Upper lobe of left lung (tissue), 6 donors: ENCODE results near the gene KCNQ4. TPM values are rescaled to one million over a fixed set of nuclear protein-coding genes. Genes with fewer than 3 reads are reported as not detected.
A peak's percentile ranks its signal among the peaks of the same experiment; 100 is the strongest.

Source experiments
- ATAC-seq, 2 donors: fragments of 200-7000 bp; cut with Tn5 transposase; one replicate each; pipeline ENCODE4 v1.9.1; 2022; ENCODE audit warnings: mild to moderate bottlenecking in 2 of 2, moderate library complexity in 2 of 2; ENCODE audit not compliant: low FRiP score in 2 of 2
- DNase-seq, 2 donors: peaks; one replicate each; pipeline ENCODE4 v3.0.0-alpha.2; 2019 to 2020
- H3K27ac ChIP-seq, 4 donors: fragments of 200-600 bp; sonication (generic); one replicate each; pipeline ENCODE4 v1.5.1; 2016 to 2019
- H3K27me3 ChIP-seq, 4 donors: fragments of 200-600 bp; sonication (generic); one replicate each; pipeline ENCODE4 v1.5.1; 2017 to 2019
- H3K36me3 ChIP-seq, 4 donors: fragments of 200-600 bp; sonication (generic); one replicate each; pipeline ENCODE4 v1.5.1; 2016 to 2019
- H3K4me1 ChIP-seq, 4 donors: fragments of 200-600 bp; sonication (generic); one replicate each; pipeline ENCODE4 v1.5.1; 2018 to 2019
- H3K4me3 ChIP-seq, 4 donors: fragments of 200-600 bp; sonication (generic); one replicate each; pipeline ENCODE4 v1.5.1; 2017 to 2019; ENCODE audit warnings: mild to moderate bottlenecking in 2 of 4, moderate library complexity in 1 of 4
- H3K9me3 ChIP-seq, 4 donors: fragments of 200-600 bp; sonication (generic); one replicate each; pipeline ENCODE4 v1.5.1; 2018 to 2019
- CTCF ChIP-seq, 6 experiments: fragments of 450-650 bp in 4 of 6; fragments of 200-600 bp in 2 of 6; sonication (generic) in 2 of 6; IDR thresholded peaks; one replicate each; pipeline ENCODE4 v1.5.1; 2016 to 2019; ENCODE audit warnings: antibody characterized with exemption in 6 of 6
- EP300 ChIP-seq, 4 donors: sonication (generic); formaldehyde crosslinking; IDR thresholded peaks; one replicate each; pipeline ENCODE4 v1.5.1; 2017; ENCODE audit warnings: antibody characterized with exemption in 4 of 4, control low read depth in 2 of 4
- POLR2A ChIP-seq, 4 donors: fragments of 450-650 bp; IDR thresholded peaks; one replicate each; pipeline ENCODE4 v1.5.1; 2016 to 2017; ENCODE audit warnings: antibody characterized with exemption in 4 of 4, mild to moderate bottlenecking in 2 of 4
- POLR2AphosphoS5 ChIP-seq, 2 donors: sonication (generic); formaldehyde crosslinking; IDR thresholded peaks; one replicate each; pipeline ENCODE4 v1.5.1; 2017; ENCODE audit warnings: antibody characterized with exemption in 2 of 2
- WGBS, 2 donors: methylation state at CpG; one replicate each; pipeline ENCODE4 v1.1.5; 2017 to 2018; 5-methylcytosine and 5-hydroxymethylcytosine counted together
- total RNA-seq, 6 donors: library from RNA; depleted of rRNA in 4 of 6; stranded (reverse); fragments of >200 nt in 4 of 6; gene quantifications; one replicate each; pipeline versions ENCODE4 v1.1.0 to v1.2.1, GENCODE V29; 2016 to 2021
- donor health status: DM: no; HTN: no; CAD: no; lungs with moderate emphysema.
- donor health status: DM: no; HTN: yes; CAD: no; lungs with severe emphysema.

Gene KCNQ4
- total RNA-seq, 6 donors from 2014 or later, result 0.44 to 0.89 (median 0.60) TPM; not detected in 1

GRCh38 chr1:40861224-40862003 lies 77.8 kb downstream of the KCNQ4 start:
- Histone ChIP-seq H3K27ac (peak overlapping the region; percentile 80 to 92 (median 86)), H3K27me3 (no peaks in the 10 kb centered on the region), H3K4me1 (peaks cover 14 to 44% (median 20%) of the 10 kb centered on the region in 4 donors), H3K36me3 (no peaks in the 10 kb centered on the region), H3K9me3 (no peaks in the 10 kb centered on the region), H3K4me3 (peak overlapping the region; percentile 49 to 87 (median 86))
- 14 to 35% methylated on average over 7 to 20 of the region's 98 CpGs for WGBS, 2 donors
- ATAC-seq, result peak in 1 of 2 donors; percentile 44
- TF ChIP-seq POLR2AphosphoS5 (IDR thresholded peaks at IDR 0.05) (no peak), POLR2A (IDR thresholded peaks at IDR 0.05) (peak in 1 of 4 donors; percentile 52), EP300 (IDR thresholded peaks at IDR 0.05) (no peak), CTCF (IDR thresholded peaks at IDR 0.05) (peak in 1 of 6 experiments; percentile 7)
- peak; percentile 50 to 90 for DNase-seq

DNA sequence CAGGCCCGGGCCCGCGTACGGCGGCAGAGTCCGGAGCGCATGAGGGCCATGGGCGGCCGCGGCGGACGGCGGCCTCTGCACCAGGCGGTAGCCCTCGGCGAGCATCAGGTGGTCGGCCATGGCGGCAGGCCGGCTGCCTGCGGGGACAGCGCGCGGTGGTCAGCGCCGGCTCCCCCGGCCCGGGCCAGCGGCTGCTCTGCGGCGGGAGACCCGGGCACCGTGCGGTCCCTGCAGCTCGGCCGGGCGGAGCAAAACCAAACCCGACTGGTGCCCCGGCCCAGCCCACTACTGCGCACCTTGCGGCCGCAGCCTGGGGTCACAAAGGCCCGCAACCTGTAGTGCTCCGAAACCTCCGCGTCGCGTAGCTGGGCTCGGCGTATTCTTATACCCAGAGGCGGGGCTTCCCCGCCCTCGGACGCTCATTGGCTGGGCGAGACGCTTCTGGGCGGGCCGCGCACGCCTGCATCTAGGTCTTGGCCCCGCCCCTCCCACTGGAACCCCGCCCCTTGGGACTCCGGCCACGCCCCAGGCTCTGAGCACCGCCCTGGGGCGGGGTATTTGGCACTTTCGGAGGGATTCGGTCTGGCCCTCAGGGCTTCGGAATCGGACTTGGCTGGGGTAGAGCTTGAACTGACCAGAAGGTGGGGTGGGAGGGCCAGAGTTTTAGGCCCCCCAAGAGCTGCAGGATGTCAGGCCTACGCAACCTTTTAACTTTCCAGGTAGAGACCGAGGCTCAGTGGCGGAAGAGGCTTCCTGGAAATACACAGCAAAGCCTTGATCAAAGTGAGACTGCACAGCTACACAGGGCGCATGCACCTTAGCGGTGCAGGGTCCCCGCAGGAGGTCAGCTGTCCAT lies 78.6 kb downstream of the KCNQ4 start, which contains the start of gene CITED4:
TSS of gene CITED4 (minus strand) at position 356 of the 856 bp plus-strand sequence. CDS start at position 120, 236 bp downstream.
- ATAC-seq (peak; percentile 98 to 99), DNase-seq (peak; percentile 97 to 99)
- WGBS, 2 donors, result 4 to 34% methylated on average over 5 to 27 of the region's 75 CpGs
- peak; percentile 88 to 99 for TF ChIP-seq POLR2AphosphoS5 (IDR thresholded peaks at IDR 0.05)
- peak in 4 of 6 experiments; percentile 18 to 33 (median 24) for TF ChIP-seq CTCF (IDR thresholded peaks at IDR 0.05)
- TF ChIP-seq POLR2A (IDR thresholded peaks at IDR 0.05), result peak in 3 of 4 donors; percentile 97 to 98 (median 97)
- TF ChIP-seq EP300 (IDR thresholded peaks at IDR 0.05), result no peak
- no peaks in the 10 kb centered on the region for H3K9me3 ChIP-seq
- peak within 1 kb of the TSS; percentile 80 to 92 (median 86) for H3K27ac ChIP-seq
- no peaks in the 10 kb centered on the region for H3K27me3 ChIP-seq
- H3K4me3 ChIP-seq, result peak within 1 kb of the TSS; percentile 49 to 87 (median 86)
- peaks cover 14 to 44% (median 20%) of the 10 kb centered on the region in 4 donors for H3K4me1 ChIP-seq
- no peaks in the 10 kb centered on the region for H3K36me3 ChIP-seq

DNA sequence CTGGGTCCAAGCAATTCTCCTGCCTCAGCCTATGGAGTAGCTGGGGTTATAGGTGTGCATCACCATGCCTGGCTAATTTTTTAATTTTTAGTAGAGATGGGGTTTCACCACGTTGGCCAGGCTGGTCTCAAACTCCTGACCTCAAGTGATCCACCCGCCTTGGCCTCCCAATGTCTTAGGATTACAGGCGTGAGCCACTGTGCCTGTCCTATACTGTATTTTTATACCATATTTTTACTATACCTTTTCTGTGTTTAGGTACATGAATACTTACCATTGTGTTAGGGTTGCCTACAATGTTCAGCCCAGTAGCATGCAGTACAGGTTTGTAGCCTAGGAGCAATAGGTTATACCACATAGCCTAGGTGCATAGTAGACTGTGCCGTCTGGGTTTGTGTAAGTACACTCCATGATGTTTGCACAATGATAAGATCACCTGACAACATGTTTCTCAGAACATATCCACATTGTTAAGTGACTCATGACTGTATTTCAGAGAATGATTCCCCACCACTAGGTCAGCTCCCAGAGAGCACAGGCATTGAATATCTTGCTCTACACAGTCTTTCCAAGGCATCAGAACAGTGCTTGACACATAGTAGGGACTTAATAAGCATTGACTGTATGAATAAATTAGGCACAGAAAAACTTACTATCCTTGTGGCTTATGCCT lies 84.6 kb downstream of the KCNQ4 start:
- peaks cover 0 to 14% (median 6%) of the 10 kb centered on the region in 4 donors for H3K4me1 ChIP-seq
- ATAC-seq (peak; percentile 34 to 89), DNase-seq (peak in 1 of 2 donors; percentile 61)
- TF ChIP-seq EP300 (IDR thresholded peaks at IDR 0.05), result peak in 2 of 4 donors; percentile 51 to 85
- TF ChIP-seq CTCF (IDR thresholded peaks at IDR 0.05), result peak in 1 of 6 experiments; percentile 23
- no peak for TF ChIP-seq POLR2A (IDR thresholded peaks at IDR 0.05)
- TF ChIP-seq POLR2AphosphoS5 (IDR thresholded peaks at IDR 0.05), result peak in 1 of 2 donors; percentile 53
- no peak overlapping the region for H3K4me3 ChIP-seq
- H3K27me3 ChIP-seq, result no peaks in the 10 kb centered on the region
- H3K27ac ChIP-seq, result no peak overlapping the region
- H3K9me3 ChIP-seq, result peaks cover 0 to 4% (median 2%) of the 10 kb centered on the region in 4 donors
- H3K36me3 ChIP-seq, result no peaks in the 10 kb centered on the region
- WGBS, 2 donors, result 61 to 72% methylated on average over 4 of the region's 4 CpGs

DNA sequence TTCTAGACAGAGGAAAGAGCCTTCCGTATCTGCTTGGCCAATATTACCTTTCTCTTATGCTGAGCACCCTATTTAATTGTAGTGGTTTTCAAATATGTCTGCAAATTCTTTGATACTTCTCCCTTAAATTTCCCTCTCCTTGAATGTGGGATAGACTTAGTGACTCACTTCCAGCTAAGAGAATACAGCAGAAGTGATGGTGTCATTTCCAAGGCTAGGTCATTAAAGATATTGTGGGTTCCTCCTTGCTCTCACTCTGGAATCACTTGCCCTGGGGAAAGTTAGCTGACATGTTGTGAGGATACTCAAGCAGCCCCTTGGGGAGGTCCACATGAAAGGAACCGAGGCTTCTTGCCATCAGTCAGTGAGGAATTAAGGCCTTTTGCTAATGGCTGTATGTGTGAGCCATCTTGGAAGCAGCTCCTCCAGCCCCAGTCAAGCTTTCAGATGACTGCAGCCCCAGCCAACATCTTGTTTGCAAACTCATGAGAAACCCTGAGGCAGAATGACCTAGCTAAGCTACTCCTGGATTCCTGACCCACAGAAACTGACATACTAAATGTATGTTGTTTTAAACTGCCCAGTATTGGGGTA lies 86.6 kb downstream of the KCNQ4 start:
- TF ChIP-seq EP300 (IDR thresholded peaks at IDR 0.05) (no peak), CTCF (IDR thresholded peaks at IDR 0.05) (no peak), POLR2A (IDR thresholded peaks at IDR 0.05) (no peak), POLR2AphosphoS5 (IDR thresholded peaks at IDR 0.05) (no peak)
- WGBS, 2 donors, result 62 to 78% methylated on average over 2 of the region's 2 CpGs
- DNase-seq, result no peak
- Histone ChIP-seq H3K4me1 (peaks cover 3 to 23% (median 7%) of the 10 kb centered on the region in 4 donors), H3K9me3 (peaks cover 0 to 4% (median 2%) of the 10 kb centered on the region in 4 donors), H3K27me3 (no peaks in the 10 kb centered on the region), H3K27ac (no peak overlapping the region), H3K36me3 (no peaks in the 10 kb centered on the region), H3K4me3 (no peak overlapping the region)
- ATAC-seq, result no peak
